Stimulated activated CD8-positive, alpha-beta memory T cell treated with anti-CD3 and anti-CD28 coated beads, Interleukin-12 subunit alpha, Interleukin-12 subunit beta, amount 100 ng/mL, for 24 hours (primary cell): ENCODE data around the gene CTBP1.

Experiments
- DNase-seq: peaks from one replicate; pipeline ENCODE4 v3.0.0-alpha.2; 2020; ENCODE audit errors: extremely low read depth

The CTBP1 gene

DNA sequence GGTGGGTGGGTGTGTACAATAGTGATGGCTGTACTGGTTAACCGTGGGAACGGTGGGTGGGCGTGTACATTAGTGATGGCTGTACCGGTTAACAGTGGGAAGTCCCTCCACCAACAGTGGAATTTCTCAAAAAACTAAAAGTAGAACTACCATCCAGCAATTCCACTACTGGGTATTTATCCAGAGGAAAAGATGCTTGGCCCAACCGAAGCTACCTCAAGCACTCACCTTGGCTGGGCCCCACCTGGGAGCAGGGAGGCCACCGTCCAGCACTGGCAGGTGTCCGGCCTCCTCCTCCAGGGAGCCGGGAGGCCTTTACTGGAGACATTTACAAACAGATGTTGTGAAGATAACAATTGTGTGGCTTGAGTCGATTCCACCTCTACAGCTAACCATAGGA lies 34.8 kb upstream of the CTBP1 start:
- DNase-seq, result no peak

GRCh38 chr4:1279253-1279652 lies 30.3 kb upstream of the CTBP1 start:
- no peak for DNase-seq

DNA sequence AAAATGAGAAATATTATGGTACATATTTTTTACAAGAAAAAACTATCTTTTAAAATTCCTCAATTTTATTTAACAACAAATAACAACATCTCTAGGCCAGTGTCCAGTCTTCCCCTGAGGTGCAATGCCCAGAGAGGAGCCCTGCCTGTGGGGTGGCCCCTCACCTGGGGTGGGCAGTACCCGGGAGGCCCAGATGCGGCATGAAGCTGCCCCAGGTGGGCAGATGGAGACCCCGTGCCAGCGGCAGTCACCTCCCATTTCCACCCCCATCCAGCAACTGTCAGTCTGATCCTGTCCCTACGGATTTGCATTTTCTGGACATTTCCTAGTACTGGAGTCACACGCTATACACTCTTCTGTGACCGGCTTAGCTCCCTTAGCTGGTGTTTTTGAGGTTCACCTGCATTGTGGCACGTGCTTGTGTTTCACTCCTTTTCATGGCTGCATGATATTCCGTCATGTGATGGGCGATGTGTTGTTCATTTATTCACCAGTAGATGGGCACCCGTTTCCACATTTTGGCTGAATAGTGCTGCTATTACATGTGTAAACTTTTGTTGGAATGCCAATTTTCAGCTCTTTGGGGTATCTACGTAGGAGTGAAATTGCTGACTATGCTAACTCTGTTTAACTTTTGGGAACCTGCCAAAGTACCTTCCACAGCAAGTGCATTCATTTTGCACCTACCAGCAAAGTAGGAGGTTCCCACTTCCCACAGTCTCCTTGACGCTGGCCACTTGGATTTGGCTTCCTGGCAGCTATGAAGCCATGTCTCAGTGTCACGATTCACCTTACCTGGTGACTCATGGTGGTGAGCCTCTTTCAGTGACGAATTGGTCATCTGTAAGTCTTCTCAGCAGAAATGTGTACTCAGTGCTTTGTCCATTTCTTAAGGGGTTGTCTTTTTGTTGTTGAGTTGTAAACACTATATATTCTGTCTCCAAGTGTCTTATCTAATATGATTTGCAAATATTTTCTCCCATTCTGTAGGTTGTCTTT lies 29.0 kb upstream of the CTBP1 start:
- DNase-seq, result no peak

DNA sequence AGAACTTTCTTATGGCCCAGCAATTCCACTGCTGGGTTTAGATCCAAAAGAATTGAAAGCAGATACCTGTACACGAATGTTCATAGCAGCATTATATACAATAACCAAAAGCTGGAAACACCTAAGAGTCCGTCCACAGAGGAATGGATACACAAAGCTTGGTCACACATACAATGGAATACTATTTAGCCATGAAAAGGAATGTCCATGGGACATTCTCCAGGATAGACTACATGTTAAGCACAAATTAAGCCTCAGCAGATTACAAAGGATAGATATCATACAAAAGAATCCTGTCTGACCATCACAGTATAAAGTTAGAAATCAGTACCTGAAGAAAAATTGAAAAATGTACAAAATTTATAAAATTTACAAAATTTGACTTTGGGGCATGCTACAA lies 28.1 kb upstream of the CTBP1 start:
- no peak for DNase-seq

GRCh38 chr4:1274871-1275270 lies 25.9 kb upstream of the CTBP1 start:
- no peak for DNase-seq

- DNase-seq, result no peak
These were observed 22.8 kb upstream of the CTBP1 start for GRCh38 chr4:1271686-1272085.

GRCh38 chr4:1269209-1269608 lies 20.3 kb upstream of the CTBP1 start:
- DNase-seq, result no peak

- no peak for DNase-seq
These were observed 18.2 kb upstream of the CTBP1 start for GRCh38 chr4:1266881-1267763.

DNA sequence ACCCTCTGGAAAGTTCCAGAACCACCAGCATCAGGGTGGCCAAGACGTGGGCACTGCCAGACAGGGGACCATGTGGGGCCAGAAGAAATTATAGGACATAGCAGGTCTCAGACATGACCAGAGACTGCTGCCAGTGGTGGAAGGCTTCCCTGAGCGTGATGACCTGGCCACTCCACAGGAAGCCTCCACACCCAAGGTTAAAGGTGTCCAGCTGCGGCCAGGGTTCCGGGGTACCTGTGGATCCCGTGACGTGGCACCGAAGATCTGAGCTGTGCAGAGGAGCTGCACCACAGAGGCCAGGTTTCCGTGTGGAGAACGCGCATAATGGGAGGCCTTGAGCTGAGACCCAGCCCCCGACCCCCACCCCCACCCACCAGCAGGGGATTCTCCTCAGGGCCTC lies 16.4 kb upstream of the CTBP1 start:
- DNase-seq, result no peak

GRCh38 chr4:1264942-1265341 lies 16.0 kb upstream of the CTBP1 start:
- DNase-seq, result no peak

DNA sequence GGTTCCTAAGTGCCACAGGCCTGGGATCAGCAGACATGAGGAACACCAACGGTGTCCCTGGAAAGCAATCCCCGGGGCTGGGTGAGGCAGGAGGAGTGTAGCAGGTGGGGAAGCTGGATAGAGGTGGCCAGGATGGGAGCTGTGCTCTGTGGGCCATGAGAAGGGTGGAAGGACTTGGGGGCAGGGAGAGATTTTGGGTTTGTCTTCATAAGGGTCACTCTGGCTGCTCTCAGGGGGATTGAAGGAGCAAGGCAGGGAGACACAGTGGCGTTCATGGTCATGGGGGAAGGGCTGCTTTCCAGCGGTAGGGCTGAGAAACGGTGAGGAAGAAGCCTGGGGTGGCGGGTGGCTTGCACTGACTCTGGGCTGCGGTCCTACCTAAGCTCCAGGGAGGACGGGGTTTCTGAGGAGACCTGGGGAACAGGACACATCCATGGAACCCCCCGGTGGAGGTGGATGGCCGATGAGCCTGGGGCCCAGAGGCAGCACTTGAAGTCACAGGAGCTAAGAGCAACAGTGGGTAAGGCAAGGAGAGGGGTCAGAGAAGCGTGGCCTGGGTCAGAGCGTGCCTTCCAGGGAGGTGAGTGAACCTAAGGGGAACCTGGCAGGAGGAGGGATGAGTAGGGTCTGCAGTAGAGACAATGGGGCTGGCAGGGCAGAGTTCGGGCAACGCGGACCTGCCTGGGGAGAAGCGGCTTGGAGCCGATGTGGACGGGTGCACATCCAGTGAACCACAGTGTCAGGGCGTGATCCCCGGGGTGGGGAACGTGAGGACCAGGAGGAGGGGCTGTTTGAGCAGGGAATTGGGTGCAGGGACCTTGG lies 12.4 kb upstream of the CTBP1 start:
- DNase-seq, result no peak

GRCh38 chr4:1260418-1261106 lies 11.6 kb upstream of the CTBP1 start:
- no peak for DNase-seq

DNA sequence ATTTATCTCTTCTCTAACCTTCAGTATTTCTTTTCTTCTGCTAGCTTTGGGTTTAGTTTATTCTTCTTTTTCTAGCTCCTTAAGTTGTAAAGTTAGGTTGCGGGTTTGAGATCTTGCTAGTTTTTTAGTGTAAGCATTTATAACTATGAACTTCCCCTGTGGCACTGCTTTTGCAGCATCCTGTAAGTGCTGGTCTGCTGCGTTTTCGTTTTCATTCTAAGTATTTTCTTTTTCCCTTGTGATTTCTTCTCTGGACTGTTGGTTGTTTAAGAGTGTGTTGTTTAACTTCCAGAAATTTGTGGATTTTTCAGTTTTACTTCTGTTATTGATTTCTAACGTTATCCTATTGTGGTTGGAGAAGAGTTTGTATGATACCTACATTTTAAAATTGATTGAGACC lies 11.0 kb upstream of the CTBP1 start:
- DNase-seq, result no peak

DNA sequence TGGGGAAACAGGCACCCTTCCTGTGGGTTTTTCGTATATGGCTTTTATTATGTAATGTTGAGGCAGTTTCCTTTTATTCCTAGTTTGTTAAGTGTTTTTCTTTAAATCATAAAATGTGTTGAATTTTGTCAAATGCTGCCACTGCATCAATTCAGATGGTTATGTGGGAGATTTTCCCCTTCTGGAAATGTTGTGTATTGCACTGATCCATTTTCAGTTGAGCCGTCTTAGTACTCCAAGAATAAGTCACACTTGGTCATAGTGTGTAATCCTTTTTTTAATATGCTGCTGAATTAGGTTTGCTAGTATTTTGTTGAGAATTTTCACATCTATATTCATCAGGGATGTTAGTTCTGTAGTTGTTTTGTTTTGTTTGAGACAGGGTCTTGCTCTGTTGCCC lies 9.5 kb upstream of the CTBP1 start:
- DNase-seq, result no peak

DNA sequence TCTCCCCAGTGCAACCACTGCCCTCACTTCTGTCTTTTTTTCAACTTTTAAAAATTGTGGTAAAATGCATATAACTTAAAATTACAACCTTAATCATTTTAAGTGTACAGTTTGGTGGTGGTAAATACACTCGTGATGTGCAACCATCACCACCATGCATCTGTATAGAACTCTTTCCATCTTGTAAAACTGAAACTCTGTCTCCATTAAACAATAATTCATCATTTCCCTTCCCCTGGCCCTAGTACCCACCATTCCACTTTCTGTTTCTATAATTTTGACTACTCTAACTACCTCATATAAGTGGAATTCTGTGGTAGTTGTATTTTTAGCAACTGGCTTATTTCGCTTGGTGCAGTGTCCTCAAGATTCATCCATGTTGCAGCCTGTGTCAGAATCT lies 6.8 kb upstream of the CTBP1 start:
- no peak for DNase-seq

GRCh38 chr4:1255151-1255550 lies 6.2 kb upstream of the CTBP1 start:
- DNase-seq, result no peak

DNA sequence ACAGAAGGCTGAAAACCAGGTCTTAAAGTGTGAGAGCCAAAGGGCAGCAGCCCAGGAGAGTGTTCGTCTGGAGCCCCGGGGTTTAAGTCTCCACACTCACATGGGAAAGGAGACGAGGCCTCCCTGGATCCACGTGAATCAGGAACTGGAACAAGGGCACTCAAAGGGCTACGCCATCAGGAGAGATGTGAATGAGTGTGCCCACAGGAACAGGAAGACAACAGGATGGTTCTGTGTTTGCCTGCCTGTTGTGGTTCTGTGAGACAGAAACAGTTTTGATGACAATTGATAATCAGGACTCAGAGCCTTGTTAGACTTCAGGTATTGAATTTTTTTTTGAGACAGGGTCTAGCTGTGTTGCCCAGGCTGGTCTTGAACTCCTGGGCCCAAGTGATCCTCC lies 4.9 kb upstream of the CTBP1 start:
- no peak for DNase-seq

DNA sequence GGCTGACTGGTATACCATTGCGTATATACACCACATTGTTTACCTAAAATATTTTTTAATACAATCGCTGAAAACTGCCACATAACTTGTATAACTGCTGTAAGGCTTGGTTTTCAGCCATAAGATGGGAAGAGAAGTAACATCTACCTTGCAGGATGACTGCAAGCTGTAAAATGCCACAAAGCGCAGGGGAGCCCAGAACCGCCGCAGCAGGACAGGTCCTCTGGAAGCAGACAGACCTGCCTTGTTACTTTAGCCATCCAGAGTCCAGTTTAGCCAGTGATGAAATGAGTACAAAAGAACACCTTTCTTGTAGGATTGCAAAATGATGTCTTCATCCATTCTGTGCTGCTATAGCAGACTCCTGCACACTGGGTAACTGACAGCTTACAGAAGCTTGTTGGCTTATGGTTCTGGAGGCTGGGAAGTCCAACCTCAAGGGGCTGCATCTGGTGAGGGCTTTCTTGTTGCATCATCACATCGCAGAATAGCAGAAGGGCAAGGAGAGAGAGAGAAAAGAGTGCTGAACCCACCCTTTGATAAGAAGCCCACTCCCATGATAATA lies 4.1 kb upstream of the CTBP1 start:
- no peak for DNase-seq

DNA sequence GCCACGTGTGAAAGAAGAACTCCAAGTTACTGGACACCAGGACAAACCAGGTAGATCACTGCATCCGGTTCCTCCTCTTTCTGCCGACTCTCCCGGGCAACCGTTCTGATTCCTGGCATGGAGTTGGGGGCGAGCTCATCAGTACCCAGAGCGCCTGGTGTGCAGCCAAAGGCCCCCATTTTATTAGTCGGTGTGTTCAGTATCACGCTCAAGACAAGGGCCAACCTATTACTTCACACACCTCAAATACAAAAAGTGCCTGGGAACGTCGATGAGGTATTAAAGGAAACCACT lies 2.8 kb upstream of the CTBP1 start:
- DNase-seq, result no peak

DNA sequence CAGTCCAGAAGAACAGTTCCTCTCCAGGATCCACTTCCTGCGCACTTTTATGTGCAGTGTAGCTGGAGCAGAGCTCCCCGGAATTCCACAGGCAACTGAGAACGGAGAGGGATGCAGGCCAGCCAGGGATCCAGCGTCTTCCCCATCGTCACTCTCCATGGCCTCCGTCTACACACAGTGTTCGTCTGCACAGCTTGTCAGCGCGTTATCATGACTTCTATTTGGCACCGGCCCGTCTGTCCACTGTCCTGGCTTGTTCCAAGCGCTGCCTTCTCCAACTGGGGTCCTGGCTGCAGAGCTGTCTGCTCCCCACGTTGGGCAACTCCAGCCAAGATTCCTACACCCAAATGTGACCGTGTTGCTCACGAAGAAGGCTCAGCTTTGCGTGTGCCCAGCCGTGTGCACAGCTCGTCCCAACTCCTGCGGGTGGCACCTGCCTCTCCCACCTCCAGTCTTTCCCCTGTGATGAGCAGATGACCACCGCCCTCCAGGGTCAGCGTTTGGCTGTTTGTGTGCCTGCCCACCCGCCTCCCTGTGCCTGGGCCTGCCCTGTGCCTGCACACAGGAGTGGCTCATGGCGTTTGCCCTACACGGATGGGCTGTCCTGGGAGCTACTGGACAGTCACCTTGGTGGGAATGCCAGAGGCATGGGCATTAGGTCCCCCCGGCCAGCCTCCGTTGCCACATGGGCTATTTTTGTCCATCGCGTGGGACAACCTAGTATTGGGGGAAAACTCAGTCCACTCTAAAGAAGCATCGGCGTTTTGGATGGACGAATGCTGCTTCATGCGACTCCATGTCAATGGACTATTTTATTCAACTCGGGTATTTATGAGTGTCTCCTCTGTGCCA lies 2.2 kb upstream of the CTBP1 start:
- DNase-seq, result no peak

DNA sequence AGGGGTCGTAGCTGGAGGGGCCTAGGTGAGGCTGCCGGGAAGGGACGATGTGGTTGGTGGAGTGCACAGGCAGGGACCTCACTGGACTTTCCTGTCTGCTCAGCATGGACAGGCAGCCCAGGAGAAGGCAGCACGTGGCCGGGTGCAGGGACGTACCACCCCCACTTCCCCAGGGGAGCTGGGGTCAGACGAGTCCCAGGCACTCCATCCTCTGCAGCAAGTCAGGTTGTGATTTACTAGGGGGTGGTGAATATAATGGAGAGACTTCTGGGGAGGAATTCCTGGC lies 1.5 kb upstream of the CTBP1 start:
- no peak for DNase-seq
